Aorta (tissue), 5 donors: ENCODE results near the gene LRRC39. TPM values are rescaled to one million over a fixed set of nuclear protein-coding genes. Genes with fewer than 3 reads are reported as not detected.

Source experiments
- ATAC-seq: fragments of 200-7000 bp; cut with Tn5 transposase; one replicate; pipeline ENCODE4 v1.9.1; 2022; ENCODE audit warnings: moderate library complexity; ENCODE audit not compliant: low FRiP score
- DNase-seq, 2 donors: peaks; one replicate each; pipeline ENCODE4 v3.0.0-alpha.2; 2020
- H3K27ac ChIP-seq, 2 donors: one replicate each; pipeline ENCODE4 v1.5.1; 2013; ENCODE audit warnings: low read length in 2 of 2, mild to moderate bottlenecking in 2 of 2, moderate library complexity in 2 of 2, control low read depth in 1 of 2, inconsistent platforms in 1 of 2, low read depth in 1 of 2
- H3K27me3 ChIP-seq, 2 donors: one replicate each; pipeline ENCODE4 v1.6.1; 2013; ENCODE audit warnings: control low read depth in 1 of 2, low read length in 1 of 2, mild to moderate bottlenecking in 1 of 2, moderate library complexity in 1 of 2; ENCODE audit not compliant: insufficient read depth in 2 of 2, control insufficient read depth in 1 of 2
- H3K36me3 ChIP-seq, 2 donors: one replicate each; pipeline ENCODE4 v1.6.1; 2013; ENCODE audit warnings: control low read depth in 1 of 2, low read length in 1 of 2, mild to moderate bottlenecking in 1 of 2; ENCODE audit not compliant: insufficient read depth in 2 of 2, control insufficient read depth in 1 of 2
- H3K4me1 ChIP-seq, 2 donors: one replicate each; pipeline ENCODE4 v1.6.1; 2013; ENCODE audit warnings: low read length in 2 of 2, control low read depth in 1 of 2, mild to moderate bottlenecking in 1 of 2, moderate library complexity in 1 of 2; ENCODE audit not compliant: insufficient read depth in 2 of 2, control insufficient read depth in 1 of 2
- H3K4me3 ChIP-seq, 2 donors: one replicate each; pipeline ENCODE4 v1.5.1; 2013; ENCODE audit warnings: low read length in 2 of 2, control low read depth in 1 of 2, mild to moderate bottlenecking in 1 of 2
- H3K9me3 ChIP-seq: one replicate; pipeline ENCODE4 v1.6.1; 2013; ENCODE audit warnings: mild to moderate bottlenecking, low read length; ENCODE audit not compliant: control insufficient read depth
- WGBS, 2 donors: extraction: QIAGEN DNeasy Blood & Tissue Kit; methylation state at CpG; one replicate each; pipeline ENCODE4 v1.1.7; 2013; 5-methylcytosine and 5-hydroxymethylcytosine counted together
- intact Hi-C, 2 donors: fragments of 100-400 bp; cut with DNase I; formaldehyde crosslinking; loops; one replicate each; pipeline versions ENCODE4 v1.14.2 to v1.15.0; 2022
- polyA plus RNA-seq, 2 donors: library from polyadenylated mRNA; stranded (reverse); fragments of 200-250 nt; gene quantifications; one replicate each; pipeline ENCODE4 v1.2.3, GENCODE V29; 2013
- total RNA-seq, 2 donors: library from RNA; stranded (reverse); fragmentation: NEBNext Ultra II Directional; extraction: Animal tissue kit (Norgen Biotek cat#: 25700); gene quantifications; one replicate each; pipeline ENCODE4 v1.2.1, GENCODE V29; 2021
- donor health status: healthy with polysubstance abuse.
- donor health status: Bipolar disorder and iron deficiency.
- donor health status: DM: no; HTN: no; CAD: no.
- donor health status: DM: no; HTN: no; CAD: no.
- donor health status: DM: yes; HTN: yes; CAD: no.

Gene LRRC39
- total and polyA plus RNA-seq, 4 donors = 1.0 to 2.0 (median 1.4) TPM; not detected in 1

DNA sequence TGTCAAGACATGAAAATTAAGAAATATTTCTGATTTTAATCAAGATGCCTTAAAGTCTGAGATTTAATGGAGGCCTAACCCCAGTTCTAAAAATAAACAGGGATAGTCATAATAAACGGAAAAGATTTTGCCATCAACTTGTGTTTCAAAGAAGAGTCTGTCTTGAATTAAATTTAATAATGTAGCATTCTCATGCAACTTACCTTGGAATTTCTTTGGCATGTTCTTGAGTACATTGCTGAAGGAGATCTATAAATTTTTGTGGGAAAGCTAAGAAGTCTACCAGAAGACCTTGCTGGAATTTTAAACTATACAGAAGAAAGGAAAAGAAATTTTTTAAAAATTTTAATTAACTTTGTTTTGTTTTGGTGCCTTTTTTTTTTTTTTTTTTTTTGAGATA is 55.9 kb downstream of the LRRC39 start:
- H3K9me3 ChIP-seq = no peaks in the 10 kb centered on the region
- 71 to 78% methylated on average over 1 of the region's 1 CpG for WGBS, 2 donors
- H3K4me3 ChIP-seq = no peak overlapping the region
- DNase-seq = no peak
- H3K4me1 ChIP-seq = no peaks in the 10 kb centered on the region
- H3K27ac ChIP-seq = no peak overlapping the region
- intact Hi-C loops = no loop called here
- H3K36me3 ChIP-seq = peaks cover 0 to 3% of the 10 kb centered on the region in 2 donors
- no peak for ATAC-seq
- H3K27me3 ChIP-seq = no peaks in the 10 kb centered on the region

- ATAC-seq (no peak), DNase-seq (no peak)
- Histone ChIP-seq H3K9me3 (no peaks in the 10 kb centered on the region), H3K4me3 (no peak overlapping the region), H3K4me1 (no peaks in the 10 kb centered on the region), H3K36me3 (peaks cover 0 to 3% of the 10 kb centered on the region in 2 donors), H3K27me3 (no peaks in the 10 kb centered on the region), H3K27ac (no peak overlapping the region)
- intact Hi-C loops = no loop called here
- 97 to 98% methylated on average over 4 of the region's 4 CpGs for WGBS, 2 donors
These were observed 62.5 kb downstream of the LRRC39 start for GRCh38 chr1:100115524-100115923.

GRCh38 chr1:100109554-100110066 is 68.4 kb downstream of the LRRC39 start:
- no peaks in the 10 kb centered on the region for H3K27me3 ChIP-seq
- DNase-seq = no peak
- H3K4me3 ChIP-seq = no peak overlapping the region
- ATAC-seq = no peak
- peaks cover 0 to 2% of the 10 kb centered on the region in 2 donors for H3K36me3 ChIP-seq
- intact Hi-C loops = no loop called here
- no peaks in the 10 kb centered on the region for H3K9me3 ChIP-seq
- H3K4me1 ChIP-seq = no peaks in the 10 kb centered on the region
- no peak overlapping the region for H3K27ac ChIP-seq

DNA sequence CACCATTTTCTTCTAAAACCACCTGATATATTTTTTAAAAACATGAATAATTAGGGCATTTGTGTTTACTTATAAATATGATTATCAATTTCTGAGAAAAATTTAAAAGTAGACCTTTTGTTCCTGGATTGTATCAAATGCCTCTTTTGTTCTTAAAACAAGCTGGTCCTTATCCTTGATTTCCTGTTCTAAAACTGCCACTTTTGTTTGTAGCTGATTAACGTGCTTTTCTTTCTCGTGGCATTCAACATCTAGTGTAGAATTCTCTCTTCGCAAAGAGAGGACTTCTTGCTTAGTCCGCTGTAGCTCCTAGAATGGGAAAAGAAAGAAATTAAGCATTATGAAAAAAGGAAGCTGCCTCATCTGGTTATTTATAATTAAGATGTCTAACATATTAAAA is 70.4 kb downstream of the LRRC39 start:
- no peak overlapping the region for H3K27ac ChIP-seq
- no peak for ATAC-seq
- no peaks in the 10 kb centered on the region for H3K9me3 ChIP-seq
- peaks cover 2 to 4% of the 10 kb centered on the region in 2 donors for H3K36me3 ChIP-seq
- H3K4me3 ChIP-seq = no peak overlapping the region
- WGBS, 2 donors = 84 to 88% methylated on average over 4 of the region's 4 CpGs
- no peaks in the 10 kb centered on the region for H3K27me3 ChIP-seq
- intact Hi-C loops = no loop called here
- DNase-seq = no peak
- H3K4me1 ChIP-seq = no peaks in the 10 kb centered on the region

DNA sequence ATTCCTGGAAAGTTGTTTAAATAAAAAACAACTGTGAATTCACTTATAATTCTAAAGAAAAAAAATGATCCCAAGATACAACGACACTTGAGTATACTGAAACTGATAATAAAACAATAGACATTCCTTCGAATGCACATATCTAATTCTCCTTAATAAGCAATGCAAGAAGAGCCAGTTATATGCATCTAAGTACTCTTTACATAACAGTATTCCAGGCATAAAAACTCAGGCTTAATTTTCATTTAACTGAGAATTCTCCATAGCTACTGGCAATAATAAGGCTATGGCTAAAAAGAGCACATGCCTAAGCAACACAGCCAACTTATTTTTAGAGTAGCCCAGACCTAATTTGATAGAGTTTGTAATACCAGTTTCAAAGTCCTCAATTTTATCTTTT is 76.5 kb downstream of the LRRC39 start:
- no peaks in the 10 kb centered on the region for H3K4me1 ChIP-seq
- peaks cover 2 to 4% of the 10 kb centered on the region in 2 donors for H3K36me3 ChIP-seq
- no peak overlapping the region for H3K27ac ChIP-seq
- ATAC-seq (no peak), DNase-seq (no peak)
- no peak overlapping the region for H3K4me3 ChIP-seq
- WGBS, 2 donors = 66 to 70% methylated on average over 2 of the region's 2 CpGs
- intact Hi-C loops = no loop called here
- H3K9me3 ChIP-seq = no peaks in the 10 kb centered on the region
- no peaks in the 10 kb centered on the region for H3K27me3 ChIP-seq

GRCh38 chr1:100100202-100100601 is 77.9 kb downstream of the LRRC39 start:
- ATAC-seq = no peak
- peaks cover 0 to 4% of the 10 kb centered on the region in 2 donors for H3K36me3 ChIP-seq
- no peak overlapping the region for H3K27ac ChIP-seq
- H3K27me3 ChIP-seq = no peaks in the 10 kb centered on the region
- H3K4me3 ChIP-seq = no peak overlapping the region
- 2 to 3% methylated on average over 1 of the region's 1 CpG for WGBS, 2 donors
- no peak for DNase-seq
- no peaks in the 10 kb centered on the region for H3K9me3 ChIP-seq
- intact Hi-C loops = no loop called here
- H3K4me1 ChIP-seq = no peaks in the 10 kb centered on the region

Other genes starting within 250 kb of the LRRC39 start
- gene SLC35A3, start 208.3 kb downstream of the LRRC39 start, total RNA-seq = 10 to 100 TPM; 23.4 to 30.2 TPM
- 10 to 100 TPM in 1 of 2 donors, 1 to 10 TPM in 1; 7.4 to 16.1 TPM for gene SLC35A3, start 208.3 kb downstream of the LRRC39 start, polyA plus RNA-seq
- 1 to 10 TPM; 2.1 to 2.5 TPM for gene SASS6, start 45.3 kb downstream of the LRRC39 start, total RNA-seq
- gene SASS6, start 45.3 kb downstream of the LRRC39 start, polyA plus RNA-seq = 1 to 10 TPM in 1 of 2 donors, under 1 TPM in 1; 0.88 to 1.7 TPM
- gene TRMT13, start 45.1 kb downstream of the LRRC39 start, total RNA-seq = 10 to 100 TPM; 11.7 to 18.4 TPM
- gene TRMT13, start 45.1 kb downstream of the LRRC39 start, polyA plus RNA-seq = 10 to 100 TPM in 1 of 2 donors, 1 to 10 TPM in 1; 4.9 to 11.9 TPM
- 10 to 100 TPM; 10.8 to 13.0 TPM for gene DBT, start 71.6 kb upstream of the LRRC39 start, total RNA-seq
- gene DBT, start 71.6 kb upstream of the LRRC39 start, polyA plus RNA-seq = 1 to 10 TPM; 5.0 to 5.4 TPM
- 10 to 100 TPM; 22.3 to 26.6 TPM for gene RTCA, start 88.0 kb upstream of the LRRC39 start, total RNA-seq
- 10 to 100 TPM; 22.2 to 24.3 TPM for gene RTCA, start 88.0 kb upstream of the LRRC39 start, polyA plus RNA-seq
- 10 to 100 TPM in 1 of 2 donors, 1 to 10 TPM in 1; 8.3 to 14.0 TPM for gene CDC14A, start 174.2 kb upstream of the LRRC39 start, total RNA-seq
- 1 to 10 TPM in 1 of 2 donors, under 1 TPM in 1; 0.88 to 1.7 TPM for gene CDC14A, start 174.2 kb upstream of the LRRC39 start, polyA plus RNA-seq